ENCODE data around the gene PER3.

- TF ChIP-seq CTCF (conservative IDR thresholded peaks at IDR 0.05; ENCODE audit: low read depth, low read length) (no peak), EZH2 (IDR thresholded peaks at IDR 0.05; ENCODE audit: low read length, unreplicated experiment) (no peak), EZH2phosphoT487 (IDR thresholded peaks at IDR 0.05; ENCODE audit: borderline replicate concordance, low read length) (no peak)
Measured at GRCh38 chr1:7795406-7795805, 11.3 kb downstream of the PER3 start.

All from PC-3 (cell line).